WTC11 (cell line): ENCODE results near the gene PATL2. TPM values are rescaled to one million over a fixed set of nuclear protein-coding genes. Genes with fewer than 3 reads are reported as not detected.

Source experiments
- ATAC-seq: fragments of 200-7000 bp; cut with Tn5 transposase; 2 replicates; pipeline ENCODE4 v1.10.0; 2021; ENCODE audit warnings: mild to moderate bottlenecking, moderate library complexity
- CTCF ChIA-PET: fragments of 300-600 bp; sonication (Branson Sonifier 250); formaldehyde crosslinking; loops from one replicate; lab custom pipeline; 2021; ENCODE audit warnings: antibody characterized with exemption; lab: Charles Lee
- POLR2A ChIA-PET: fragments of 350-600 bp; sonication (Branson Sonifier 250); formaldehyde crosslinking; loops from one replicate; lab custom pipeline; 2021; ENCODE audit warnings: antibody characterized with exemption; lab: Charles Lee
- DNase-seq: peaks from one replicate; pipeline ENCODE4 v3.0.0; 2021; ENCODE audit warnings: low spot score
- H3K27ac Mint-ChIP-seq: 2 replicates; pipeline ENCODE4 v1.8.0; 2021; ENCODE audit warnings: mixed read lengths
- H3K27me3 Mint-ChIP-seq: 2 replicates; pipeline ENCODE4 v1.8.0; 2021; ENCODE audit warnings: low read depth, mild to moderate bottlenecking, moderate library complexity, mixed read lengths
- H3K36me3 Mint-ChIP-seq: 2 replicates; pipeline ENCODE4 v1.8.0; 2021; ENCODE audit warnings: mixed read lengths
- H3K4me1 Mint-ChIP-seq: 2 replicates; pipeline ENCODE4 v1.8.0; 2022; ENCODE audit warnings: mixed read lengths
- H3K4me3 Mint-ChIP-seq: 2 replicates; pipeline ENCODE4 v1.8.0; 2021; ENCODE audit warnings: mild to moderate bottlenecking, moderate library complexity, mixed read lengths
- H3K9me3 Mint-ChIP-seq: 2 replicates; pipeline ENCODE4 v1.8.0; 2021; ENCODE audit warnings: mixed read lengths
- AFF4 ChIP-seq: sonication (generic); formaldehyde crosslinking; IDR thresholded peaks from 2 replicates; pipeline ENCODE4 v1.8.1; 2023; ENCODE audit warnings: mild to moderate bottlenecking, missing genetic modification reagents, borderline replicate concordance
- EMX1 ChIP-seq: fragments of 250-450 bp; sonication (Bioruptor Pico); IDR thresholded peaks from 2 replicates; pipeline ENCODE4 v1.8.0; 2021; ENCODE audit warnings: mild to moderate bottlenecking
- ESRRA ChIP-seq: sonication (generic); formaldehyde crosslinking; IDR thresholded peaks from 2 replicates; pipeline ENCODE4 v1.8.1; 2022; ENCODE audit warnings: mild to moderate bottlenecking, missing genetic modification reagents, borderline replicate concordance
- FOXJ3 ChIP-seq: sonication (generic); formaldehyde crosslinking; IDR thresholded peaks from 2 replicates; pipeline ENCODE4 v1.9.0; 2021; ENCODE audit warnings: missing genetic modification reagents, mild to moderate bottlenecking, borderline replicate concordance
- HMGXB4 ChIP-seq: sonication (generic); formaldehyde crosslinking; IDR thresholded peaks from 2 replicates; pipeline ENCODE4 v1.8.1; 2023; ENCODE audit warnings: mild to moderate bottlenecking, moderate library complexity, missing genetic modification reagents
- MAX ChIP-seq: sonication (generic); formaldehyde crosslinking; IDR thresholded peaks from 2 replicates; pipeline ENCODE4 v1.8.0; 2022; ENCODE audit warnings: mild to moderate bottlenecking, missing genetic modification reagents
- NR1H2 ChIP-seq: sonication (generic); formaldehyde crosslinking; IDR thresholded peaks from 2 replicates; pipeline ENCODE4 v1.9.0; 2021; ENCODE audit warnings: mild to moderate bottlenecking, moderate library complexity, missing genetic modification reagents
- RELA ChIP-seq: sonication (generic); formaldehyde crosslinking; IDR thresholded peaks from 2 replicates; pipeline ENCODE4 v1.8.1; 2022; ENCODE audit warnings: missing genetic modification reagents, mild to moderate bottlenecking, borderline replicate concordance
- ZBTB43 ChIP-seq: sonication (generic); formaldehyde crosslinking; IDR thresholded peaks from 2 replicates; pipeline ENCODE4 v1.8.1; 2023; ENCODE audit warnings: mild to moderate bottlenecking, missing genetic modification reagents
- ZMAT4 ChIP-seq: fragments of 250-450 bp; sonication (Bioruptor Pico); IDR thresholded peaks from 2 replicates; pipeline ENCODE4 v1.9.0; 2021; ENCODE audit warnings: mild to moderate bottlenecking
- ZNF138 ChIP-seq: sonication (generic); formaldehyde crosslinking; conservative IDR thresholded peaks from 2 replicates; pipeline ENCODE4 v1.8.1; 2022; ENCODE audit warnings: mild to moderate bottlenecking, moderate library complexity, missing genetic modification reagents
- ZNF281 ChIP-seq: sonication (generic); formaldehyde crosslinking; IDR thresholded peaks from 2 replicates; pipeline ENCODE4 v1.8.0; 2023; ENCODE audit warnings: mild to moderate bottlenecking, missing genetic modification reagents
- ZNF423 ChIP-seq: fragments of 250-450 bp; sonication (Bioruptor Pico); IDR thresholded peaks from 2 replicates; pipeline ENCODE4 v2.1.2; 2022; ENCODE audit warnings: mild to moderate bottlenecking, moderate library complexity
- ZNF532 ChIP-seq: fragments of 250-450 bp; sonication (Bioruptor Pico); IDR thresholded peaks from 2 replicates; pipeline ENCODE4 v1.9.0; 2021; ENCODE audit warnings: mild to moderate bottlenecking, borderline replicate concordance
- ZSCAN18 ChIP-seq: fragments of 250-450 bp; sonication (Bioruptor Pico); IDR thresholded peaks from 2 replicates; pipeline ENCODE4 v2.1.2; 2022; ENCODE audit warnings: mild to moderate bottlenecking, moderate library complexity
- total RNA-seq: library from RNA; stranded (reverse); gene quantifications from 3 replicates; pipeline ENCODE4 v1.2.3, GENCODE V29; 2021

The PATL2 gene
- total RNA-seq, 1 experiment from 2014 or later: 0.59 TPM

- ChIA-PET POLR2A (interaction anchor here (0.6 kb wide), 1 partner anchor 159 kb away, joined by 3 read pairs; no protein-coding TSS in a partner anchor), CTCF (interaction anchor here (1.0 to 1.5 kb wide), 2 partner anchors 20 to 55 kb away, joined by 3 to 5 read pairs; partner anchors contain the start of gene SPG11)
- TF ChIP-seq ZMAT4 (CRISPR knock-in tag) (no peak), RELA (CRISPR knock-in tag) (no peak), EMX1 (CRISPR knock-in tag) (no peak), ZNF532 (CRISPR knock-in tag) (no peak), MAX (CRISPR knock-in tag) (no peak), ZNF281 (no peak), ZNF423 (CRISPR knock-in tag) (no peak), ZNF138 (CRISPR knock-in tag) (no peak), AFF4 (no peak), FOXJ3 (CRISPR knock-in tag) (no peak)
- Mint-ChIP-seq H3K4me1 (peaks cover 10% of the 10 kb centered on the region), H3K9me3 (no peaks in the 10 kb centered on the region), H3K36me3 (peaks cover 21% of the 10 kb centered on the region), H3K27me3 (peaks cover 3% of the 10 kb centered on the region; the same call in 1 of the 2 replicates), H3K27ac (no peak overlapping the region), H3K4me3 (no peak overlapping the region)
- ATAC-seq (no peak), DNase-seq (no peak)
Measured at GRCh38 chr15:44718180-44718926, 7.2 kb upstream of the PATL2 start.

GRCh38 chr15:44716983-44717602 is 6.0 kb upstream of the PATL2 start:
- H3K36me3 Mint-ChIP-seq: peaks cover 21% of the 10 kb centered on the region
- ChIA-PET CTCF (no interaction called here), POLR2A (no interaction called here)
- DNase-seq (no peak), ATAC-seq (no peak)
- H3K4me3 Mint-ChIP-seq: no peak overlapping the region
- no peak overlapping the region for H3K27ac Mint-ChIP-seq
- H3K9me3 Mint-ChIP-seq: no peaks in the 10 kb centered on the region
- peaks cover 12% of the 10 kb centered on the region for H3K27me3 Mint-ChIP-seq
- H3K4me1 Mint-ChIP-seq: peaks cover 19% of the 10 kb centered on the region
- TF ChIP-seq ESRRA (CRISPR knock-in tag) (no peak), ZSCAN18 (no peak), HMGXB4 (CRISPR knock-in tag) (no peak), ZBTB43 (no peak), NR1H2 (CRISPR knock-in tag) (no peak)
